Cortex of kidney (tissue), 1 donor: Measurements from ENCODE around the gene ASCL1.

Experiments used
- DNase-seq: peaks from one replicate; lab custom pipeline; 2025; lab: John Stamatoyannopoulos, UW

Gene ASCL1

DNA sequence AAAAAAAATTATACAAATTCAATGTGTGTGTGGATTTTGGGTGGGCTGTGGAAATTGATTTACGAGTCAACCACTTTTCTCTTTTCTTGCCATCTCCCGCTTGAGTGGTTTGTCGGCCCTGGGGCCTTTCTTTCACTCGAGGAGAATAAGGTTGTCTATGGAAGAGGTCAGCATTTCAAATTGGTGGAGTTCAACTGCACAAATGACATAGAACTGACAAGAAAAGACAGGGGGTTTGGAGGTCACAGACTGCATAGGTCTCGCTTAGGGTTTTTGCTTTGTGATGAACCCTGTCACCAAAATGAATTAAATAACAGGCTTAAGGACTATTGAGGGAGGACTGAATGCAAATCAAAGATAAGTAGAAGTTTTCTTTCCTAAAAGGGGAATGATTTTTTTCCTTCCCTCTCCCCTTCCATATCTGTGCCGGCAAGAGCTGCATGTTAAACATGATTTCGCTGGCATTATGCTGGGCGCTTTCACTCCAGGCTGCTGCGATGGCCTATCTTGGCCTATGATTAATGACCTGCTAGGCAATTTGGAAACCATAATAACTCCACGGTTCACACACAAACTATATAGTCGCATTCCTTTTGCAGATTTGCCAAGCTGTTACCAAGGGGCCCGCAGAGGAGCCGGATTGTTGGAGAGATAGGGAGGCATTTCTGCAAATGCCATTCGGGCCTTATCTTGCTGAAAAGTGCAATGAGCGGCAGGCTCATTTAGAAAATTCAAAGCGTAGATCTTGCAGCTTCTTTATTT is 20.7 kb downstream of the ASCL1 start:
- DNase-seq, result no peak

DNA sequence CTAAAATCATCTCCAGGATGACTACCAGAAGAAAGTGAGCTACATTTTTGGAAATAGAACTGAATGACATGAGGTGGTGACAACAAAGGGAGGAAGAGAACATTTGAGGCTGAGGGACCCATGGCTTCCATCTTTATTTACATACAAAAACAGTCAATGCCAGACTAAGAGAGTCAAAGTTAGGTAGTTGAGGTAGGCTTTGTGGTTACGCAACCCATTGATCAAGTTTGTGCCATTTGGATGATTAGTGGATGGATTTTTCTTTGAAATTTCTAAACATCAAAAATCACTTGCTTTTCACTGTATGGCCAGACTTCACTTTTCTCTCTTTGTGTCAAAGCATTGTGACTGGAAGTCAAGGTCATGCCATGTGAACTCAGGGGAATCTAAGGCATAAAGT is 22.9 kb downstream of the ASCL1 start:
- DNase-seq, result no peak

DNA sequence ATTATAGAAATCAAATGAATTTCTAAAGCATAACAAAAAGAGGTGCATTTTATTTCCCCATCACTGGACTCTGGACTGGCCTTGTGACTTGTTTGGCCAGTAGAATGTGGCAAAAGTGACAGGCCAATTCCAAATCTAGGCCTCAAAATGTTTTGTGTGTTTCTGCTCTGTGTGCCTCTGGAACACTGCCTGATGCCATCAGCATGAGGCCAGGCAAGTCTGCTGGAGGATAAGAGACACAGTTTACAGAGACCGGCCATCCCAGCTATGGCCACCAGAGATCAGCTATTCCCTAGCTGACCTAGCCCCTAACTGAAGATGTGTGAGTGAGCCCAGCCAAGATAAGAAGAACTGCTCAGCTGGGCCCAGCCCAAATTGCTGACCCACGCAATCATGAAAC is 32.9 kb downstream of the ASCL1 start:
- DNase-seq, result no peak

DNA sequence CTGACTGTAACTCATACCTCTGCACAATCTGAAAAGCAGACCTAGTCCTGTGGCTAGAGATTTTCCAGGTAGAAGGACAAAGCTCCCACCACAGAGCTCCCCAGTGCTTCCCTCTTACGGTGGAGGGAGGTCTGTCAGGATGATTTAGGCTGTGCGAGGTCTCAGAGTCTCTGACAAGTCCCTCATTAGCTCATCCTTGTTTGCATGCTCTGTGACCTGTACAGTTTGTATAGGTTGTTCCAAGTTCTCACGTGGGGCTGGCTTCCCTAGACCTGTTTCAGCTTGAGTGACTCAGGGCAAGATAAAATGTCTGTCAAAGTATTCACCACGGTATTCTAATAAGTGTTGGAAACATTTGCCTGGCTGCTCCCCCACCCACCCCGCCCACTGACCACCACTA is 34.8 kb downstream of the ASCL1 start:
- no peak for DNase-seq

DNA sequence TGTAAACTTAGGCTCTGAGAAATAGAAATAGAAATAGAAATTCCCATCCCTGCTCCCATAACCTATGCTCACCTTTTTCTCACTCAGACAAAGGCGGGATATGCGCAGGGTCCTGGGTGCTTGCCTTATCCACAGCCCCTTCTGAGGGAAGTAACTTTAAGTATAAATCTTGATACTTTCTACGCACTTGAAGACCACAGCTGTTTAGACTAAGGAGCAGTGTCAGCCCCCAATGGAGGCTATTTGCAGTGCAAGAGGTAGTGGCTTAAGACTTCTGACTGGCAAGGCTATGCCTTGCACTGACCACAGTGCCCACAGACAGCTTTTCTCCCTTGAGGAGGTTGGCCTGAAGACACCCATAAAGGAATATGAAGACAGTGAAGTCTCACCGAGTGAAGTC is 35.2 kb downstream of the ASCL1 start:
- no peak for DNase-seq

DNA sequence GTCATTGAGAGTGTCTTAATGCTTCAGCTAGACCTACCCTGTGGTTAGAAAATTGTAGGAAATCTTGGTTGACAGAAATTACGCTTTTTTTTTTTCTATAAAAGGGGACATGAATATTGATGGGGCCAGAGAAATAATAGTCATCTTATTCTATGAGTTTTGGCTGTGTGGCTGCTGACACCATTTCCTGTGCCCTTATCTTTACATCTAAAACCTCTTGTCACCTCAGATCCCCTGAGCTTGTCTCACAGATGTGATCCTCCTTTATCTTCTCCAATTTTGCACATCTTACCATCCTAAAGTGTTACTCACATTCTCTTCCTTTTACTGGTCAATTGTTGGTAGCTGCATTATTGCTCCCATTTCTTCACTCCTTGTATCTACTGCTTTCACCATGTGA is 36.1 kb downstream of the ASCL1 start:
- DNase-seq, result no peak

DNA sequence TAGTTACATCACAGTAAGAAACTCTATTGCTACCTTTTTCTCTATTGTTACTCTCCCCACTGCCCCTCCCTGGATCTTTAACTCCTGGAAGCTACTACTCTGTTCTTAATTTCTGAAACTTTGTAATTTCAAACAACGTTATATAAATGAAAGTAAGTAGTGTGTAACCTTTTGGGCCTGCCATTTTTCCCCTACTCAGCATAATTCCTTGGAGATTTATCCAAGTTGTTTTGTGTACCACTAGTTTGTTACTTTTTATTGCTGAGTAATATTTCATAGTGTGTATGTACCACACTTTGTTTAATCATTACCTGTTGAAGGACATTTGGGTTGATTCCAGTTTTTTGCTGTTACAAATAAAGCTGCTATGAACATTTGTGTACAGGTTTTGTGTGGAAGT is 37.9 kb downstream of the ASCL1 start:
- DNase-seq, result no peak
